ENCODE results near the gene C5.

DNA sequence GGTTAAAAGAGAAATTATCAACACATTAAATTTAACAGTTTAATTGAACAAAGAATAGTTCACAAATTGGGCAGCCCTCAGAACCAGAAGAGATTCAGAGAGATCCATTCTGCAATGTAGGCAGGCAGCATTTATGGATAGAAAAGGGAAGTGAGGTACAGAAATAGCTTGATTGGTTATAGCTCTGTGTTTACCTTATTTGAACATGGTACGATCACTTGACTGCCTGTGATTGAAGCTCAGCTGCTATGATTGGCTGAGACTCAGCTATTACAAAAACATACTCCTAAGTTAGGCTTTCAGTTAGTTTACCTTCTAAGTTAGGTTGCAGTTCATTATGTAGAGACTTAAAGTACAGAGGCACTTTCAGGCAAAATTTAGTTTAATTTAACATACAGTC lies 32.0 kb upstream of the C5 start:
- TF ChIP-seq, protein P1, sequence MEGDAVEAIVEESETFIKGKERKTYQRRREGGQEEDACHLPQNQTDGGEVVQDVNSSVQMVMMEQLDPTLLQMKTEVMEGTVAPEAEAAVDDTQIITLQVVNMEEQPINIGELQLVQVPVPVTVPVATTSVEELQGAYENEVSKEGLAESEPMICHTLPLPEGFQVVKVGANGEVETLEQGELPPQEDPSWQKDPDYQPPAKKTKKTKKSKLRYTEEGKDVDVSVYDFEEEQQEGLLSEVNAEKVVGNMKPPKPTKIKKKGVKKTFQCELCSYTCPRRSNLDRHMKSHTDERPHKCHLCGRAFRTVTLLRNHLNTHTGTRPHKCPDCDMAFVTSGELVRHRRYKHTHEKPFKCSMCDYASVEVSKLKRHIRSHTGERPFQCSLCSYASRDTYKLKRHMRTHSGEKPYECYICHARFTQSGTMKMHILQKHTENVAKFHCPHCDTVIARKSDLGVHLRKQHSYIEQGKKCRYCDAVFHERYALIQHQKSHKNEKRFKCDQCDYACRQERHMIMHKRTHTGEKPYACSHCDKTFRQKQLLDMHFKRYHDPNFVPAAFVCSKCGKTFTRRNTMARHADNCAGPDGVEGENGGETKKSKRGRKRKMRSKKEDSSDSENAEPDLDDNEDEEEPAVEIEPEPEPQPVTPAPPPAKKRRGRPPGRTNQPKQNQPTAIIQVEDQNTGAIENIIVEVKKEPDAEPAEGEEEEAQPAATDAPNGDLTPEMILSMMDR (conservative IDR thresholded peaks at IDR 0.05): no peak
- TF ChIP-seq ZFX (IDR thresholded peaks at IDR 0.05): no peak
